Upper lobe of right lung (tissue), 1 donor: Measurements from ENCODE around the gene HOXD13. TPM values are rescaled to one million over a fixed set of nuclear protein-coding genes. Genes with fewer than 3 reads are reported as not detected.

Experiments
- ATAC-seq: fragments of 200-7000 bp; cut with Tn5 transposase; one replicate; pipeline ENCODE4 v1.9.1; 2020; ENCODE audit warnings: mild to moderate bottlenecking, moderate library complexity
- DNase-seq: peaks from one replicate; pipeline ENCODE4 v3.0.0-alpha.2; 2020
- H3K27ac ChIP-seq: fragments of 200-600 bp; one replicate; pipeline ENCODE4 v1.8.0; 2022
- H3K27me3 ChIP-seq: fragments of 200-600 bp; one replicate; pipeline ENCODE4 v1.8.0; 2022; ENCODE audit warnings: mild to moderate bottlenecking
- H3K36me3 ChIP-seq: fragments of 200-600 bp; one replicate; pipeline ENCODE4 v1.8.0; 2022
- H3K4me1 ChIP-seq: fragments of 200-600 bp; one replicate; pipeline ENCODE4 v1.8.0; 2022
- H3K4me3 ChIP-seq: fragments of 200-600 bp; one replicate; pipeline ENCODE4 v1.8.0; 2022; ENCODE audit warnings: mild to moderate bottlenecking
- H3K9me3 ChIP-seq: fragments of 200-600 bp; one replicate; pipeline ENCODE4 v1.8.0; 2022
- CTCF ChIP-seq: fragments of 200-600 bp; IDR thresholded peaks from one replicate; pipeline ENCODE4 v1.8.0; 2022; ENCODE audit warnings: antibody characterized with exemption
- intact Hi-C: fragments of 100-400 bp; cut with DNase I; formaldehyde crosslinking; loops from one replicate; pipeline ENCODE4 v1.11.0; 2022
- total RNA-seq: library from RNA; stranded (reverse); fragmentation: NEBNext Ultra II Directional; extraction: Animal tissue kit (Norgen Biotek cat#: 25700); gene quantifications from one replicate; pipeline ENCODE4 v1.2.1, GENCODE V29; 2021
- donor health status: DM: no; HTN: yes; CAD: no; lungs with severe emphysema.

HOXD13 gene
- total RNA-seq, 1 donor from 2014 or later: not detected

- no peak for TF ChIP-seq CTCF
- intact Hi-C loops: no loop called here
- ATAC-seq (no peak), DNase-seq (peak; percentile 58)
- Histone ChIP-seq H3K4me3 (no peak overlapping the region), H3K4me1 (peaks cover 10% of the 10 kb centered on the region), H3K27ac (no peak overlapping the region), H3K36me3 (no peaks in the 10 kb centered on the region), H3K27me3 (peaks cover 100% of the 10 kb centered on the region), H3K9me3 (no peaks in the 10 kb centered on the region)
Observed at GRCh38 chr2:176085861-176086771, 6.4 kb upstream of the HOXD13 start.

DNA sequence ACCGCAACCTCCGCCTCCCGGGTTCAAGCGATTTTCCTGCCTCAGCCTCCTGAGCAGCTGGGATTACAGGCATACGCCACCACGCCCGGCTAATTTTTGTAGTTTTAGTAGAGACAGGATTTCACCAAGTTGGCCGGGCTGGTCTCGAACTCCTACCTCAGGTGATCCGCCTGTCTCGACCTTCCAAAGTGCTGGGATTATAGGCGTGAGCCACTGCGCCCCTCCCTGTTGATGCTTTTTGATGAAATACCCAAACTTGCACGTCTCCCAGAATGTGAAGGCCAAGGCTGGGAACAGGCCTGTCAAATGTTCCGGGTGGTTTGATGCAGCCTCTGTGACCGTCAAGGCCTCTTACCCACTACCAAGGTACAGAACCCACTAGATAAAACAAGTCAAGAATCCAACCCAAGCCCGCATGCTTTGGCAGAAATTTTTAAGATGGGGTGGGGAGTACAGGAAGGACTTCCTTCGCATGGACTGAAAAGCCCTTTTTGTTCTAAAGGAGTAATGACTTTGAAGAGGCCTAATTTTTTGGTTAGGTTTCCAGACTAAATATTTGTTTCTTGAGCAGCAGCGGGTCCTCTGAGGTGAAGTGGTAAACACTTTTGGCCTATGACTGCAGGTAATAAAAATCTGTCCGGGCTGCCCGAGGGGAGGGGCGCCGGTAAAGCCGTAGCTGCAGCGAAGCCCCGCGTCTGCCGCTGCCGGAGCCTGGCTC, 5.0 kb upstream of the HOXD13 start:
- Histone ChIP-seq H3K36me3 (no peaks in the 10 kb centered on the region), H3K4me3 (no peak overlapping the region), H3K27me3 (peaks cover 100% of the 10 kb centered on the region), H3K27ac (no peak overlapping the region), H3K4me1 (peaks cover 14% of the 10 kb centered on the region), H3K9me3 (no peaks in the 10 kb centered on the region)
- ATAC-seq (no peak), DNase-seq (no peak)
- intact Hi-C loops: no loop called here
- no peak for TF ChIP-seq CTCF

GRCh38 chr2:176088048-176088936, 4.2 kb upstream of the HOXD13 start:
- TF ChIP-seq CTCF: peak; percentile 79
- Histone ChIP-seq H3K36me3 (no peaks in the 10 kb centered on the region), H3K27me3 (peaks cover 100% of the 10 kb centered on the region), H3K27ac (no peak overlapping the region), H3K4me3 (no peak overlapping the region), H3K9me3 (no peaks in the 10 kb centered on the region), H3K4me1 (peaks cover 18% of the 10 kb centered on the region)
- DNase-seq (peak; percentile 79), ATAC-seq (peak; percentile 81)
- intact Hi-C loops: no loop called here

- DNase-seq (no peak), ATAC-seq (no peak)
- no peak overlapping the region for H3K4me3 ChIP-seq
- TF ChIP-seq CTCF: no peak
- H3K36me3 ChIP-seq: no peaks in the 10 kb centered on the region
- H3K27me3 ChIP-seq: peaks cover 100% of the 10 kb centered on the region
- H3K4me1 ChIP-seq: peaks cover 21% of the 10 kb centered on the region
- no peak overlapping the region for H3K27ac ChIP-seq
- intact Hi-C loops: no loop called here
- no peaks in the 10 kb centered on the region for H3K9me3 ChIP-seq
Observed at GRCh38 chr2:176088937-176089842, 3.3 kb upstream of the HOXD13 start.
